Ishikawa (cell line): ENCODE data around the gene MBOAT2.

ENCODE experiments used
- CEBPB ChIP-seq: IDR thresholded peaks from 2 replicates; pipeline ENCODE4 v1.6.1; 2012
- FOXM1 ChIP-seq: IDR thresholded peaks from 2 replicates; pipeline ENCODE4 v1.6.1; 2012; ENCODE audit warnings: low read depth, borderline replicate concordance
- MAX ChIP-seq: IDR thresholded peaks from 2 replicates; pipeline ENCODE4 v1.6.1; 2012
- REST ChIP-seq: IDR thresholded peaks from 2 replicates; pipeline ENCODE4 v1.6.1; 2012; ENCODE audit warnings: low read depth, mild to moderate bottlenecking
- YY1 ChIP-seq: IDR thresholded peaks from 2 replicates; pipeline ENCODE4 v1.6.1; 2012; ENCODE audit warnings: low read depth
- ZBTB7A ChIP-seq: IDR thresholded peaks from 2 replicates; pipeline ENCODE4 v1.6.1; 2012; ENCODE audit warnings: low read depth

- TF ChIP-seq FOXM1 = no peak
- no peak for TF ChIP-seq ZBTB7A
- no peak for TF ChIP-seq CEBPB
- TF ChIP-seq REST = no peak
- no peak for TF ChIP-seq YY1
- no peak for TF ChIP-seq MAX
Measured at GRCh38 chr2:8956774-8957173, 46.7 kb downstream of the MBOAT2 start.
